ENCODE measurements around the gene TSPAN18.

DNA sequence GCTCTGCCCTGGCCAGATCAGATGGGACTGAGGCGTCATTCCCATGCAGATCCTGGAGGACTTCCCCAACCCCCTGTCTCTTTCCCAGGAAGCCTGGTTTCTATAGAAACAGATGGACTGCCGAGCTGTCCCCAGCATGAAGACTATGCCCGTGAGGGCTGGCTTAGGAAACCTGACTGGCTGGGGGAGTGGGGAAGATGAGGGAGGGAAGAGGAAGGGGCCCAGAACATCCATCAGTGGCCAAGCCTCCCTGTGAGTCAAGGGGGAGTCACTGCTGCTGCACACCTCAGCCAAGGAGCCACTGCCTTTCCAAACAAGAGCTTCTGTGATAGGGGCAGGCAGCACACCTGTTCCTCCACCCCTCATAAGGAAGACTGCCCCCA is 218.1 kb downstream of the TSPAN18 start:
- TF ChIP-seq, protein P1, sequence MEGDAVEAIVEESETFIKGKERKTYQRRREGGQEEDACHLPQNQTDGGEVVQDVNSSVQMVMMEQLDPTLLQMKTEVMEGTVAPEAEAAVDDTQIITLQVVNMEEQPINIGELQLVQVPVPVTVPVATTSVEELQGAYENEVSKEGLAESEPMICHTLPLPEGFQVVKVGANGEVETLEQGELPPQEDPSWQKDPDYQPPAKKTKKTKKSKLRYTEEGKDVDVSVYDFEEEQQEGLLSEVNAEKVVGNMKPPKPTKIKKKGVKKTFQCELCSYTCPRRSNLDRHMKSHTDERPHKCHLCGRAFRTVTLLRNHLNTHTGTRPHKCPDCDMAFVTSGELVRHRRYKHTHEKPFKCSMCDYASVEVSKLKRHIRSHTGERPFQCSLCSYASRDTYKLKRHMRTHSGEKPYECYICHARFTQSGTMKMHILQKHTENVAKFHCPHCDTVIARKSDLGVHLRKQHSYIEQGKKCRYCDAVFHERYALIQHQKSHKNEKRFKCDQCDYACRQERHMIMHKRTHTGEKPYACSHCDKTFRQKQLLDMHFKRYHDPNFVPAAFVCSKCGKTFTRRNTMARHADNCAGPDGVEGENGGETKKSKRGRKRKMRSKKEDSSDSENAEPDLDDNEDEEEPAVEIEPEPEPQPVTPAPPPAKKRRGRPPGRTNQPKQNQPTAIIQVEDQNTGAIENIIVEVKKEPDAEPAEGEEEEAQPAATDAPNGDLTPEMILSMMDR (IDR thresholded peaks at IDR 0.05), result no peak
- TF ChIP-seq EP300 (IDR thresholded peaks at IDR 0.05; ENCODE audit: low read depth), result no peak
- no peak for TF ChIP-seq POLR2A (IDR thresholded peaks at IDR 0.05)

Measured in transverse colon (tissue), 3 donors.